IMR-90 (cell line): ENCODE data around the gene LMLN. TPM values are rescaled to one million over a fixed set of nuclear protein-coding genes. Genes with fewer than 3 reads are reported as not detected.

ENCODE experiments used
- ATAC-seq: fragments of 200-7000 bp; cut with Tn5 transposase; 2 replicates; pipeline ENCODE4 v1.9.1; 2020; ENCODE audit warnings: low read depth, mild to moderate bottlenecking, moderate library complexity
- BruUV-seq: library from RNA; stranded (reverse); fragments of 400-500 nt; replicated peaks from 2 replicates; lab custom pipeline; 2021; lab: Mats Ljungman, UMichigan
- CTCF ChIA-PET: fragments of 300-600 bp; formaldehyde crosslinking; extraction: SDS; loops from one replicate; lab custom pipeline; 2021; ENCODE audit warnings: antibody characterized with exemption; lab: Yijun Ruan, JAX
- POLR2A ChIA-PET: fragments of 300-600 bp; sonication (Branson Sonifier 250); formaldehyde crosslinking; loops from one replicate; lab custom pipeline; 2022; ENCODE audit warnings: antibody characterized with exemption; ENCODE audit not compliant: unreplicated experiment; lab: Charles Lee
- DNase-seq: peaks from one replicate; pipeline ENCODE4 v3.0.0; 2013
- H2AFZ ChIP-seq: replicated peaks from 2 replicates; pipeline ENCODE3; 2013; ENCODE audit warnings: low read length, mild to moderate bottlenecking; ENCODE audit not compliant: poor library complexity
- H2AK5ac ChIP-seq: 2 replicates; pipeline ENCODE4 v1.6.1; 2013; ENCODE audit warnings: low read depth, low read length, inconsistent platforms
- H2AK9ac ChIP-seq: replicated peaks from 2 replicates; pipeline ENCODE3; 2013; ENCODE audit warnings: mild to moderate bottlenecking, low read depth, low read length, moderate library complexity; ENCODE audit not compliant: poor library complexity
- H2BK120ac ChIP-seq: 2 replicates; pipeline ENCODE4 v1.6.1; 2013; ENCODE audit warnings: low read depth, low read length, inconsistent platforms
- H2BK15ac ChIP-seq: 3 replicates; pipeline ENCODE4 v1.6.1; 2013; ENCODE audit warnings: low read depth, low read length, inconsistent platforms
- H2BK20ac ChIP-seq: 2 replicates; pipeline ENCODE4 v1.6.1; 2013; ENCODE audit warnings: low read depth, mild to moderate bottlenecking, inconsistent platforms, low read length, moderate library complexity
- H2BK5ac ChIP-seq: 2 replicates; pipeline ENCODE4 v1.6.1; 2013; ENCODE audit warnings: mild to moderate bottlenecking, low read depth, low read length, inconsistent platforms; ENCODE audit not compliant: poor library complexity, severe bottlenecking
- H3K14ac ChIP-seq: replicated peaks from 2 replicates; pipeline ENCODE4 v1.6.1; 2013; ENCODE audit warnings: low read depth, low read length, inconsistent platforms
- H3K18ac ChIP-seq: 2 replicates; pipeline ENCODE4 v1.6.1; 2013; ENCODE audit warnings: low read depth, low read length, control low read depth
- H3K23ac ChIP-seq: 2 replicates; pipeline ENCODE4 v1.6.1; 2013; ENCODE audit warnings: low read depth, low read length, inconsistent platforms
- H3K27ac ChIP-seq: 2 replicates; pipeline ENCODE4 v1.5.1; 2013; ENCODE audit warnings: mild to moderate bottlenecking, control low read depth, low read length; ENCODE audit not compliant: insufficient read depth
- H3K27me3 ChIP-seq: 2 replicates; pipeline ENCODE4 v1.6.1; 2013; ENCODE audit warnings: low read length; ENCODE audit not compliant: control insufficient read depth, insufficient read depth
- H3K36me3 ChIP-seq: 2 replicates; pipeline ENCODE4 v1.6.1; 2013; ENCODE audit warnings: low read length, mixed read lengths; ENCODE audit not compliant: control insufficient read depth, insufficient read depth
- H3K4ac ChIP-seq: 2 replicates; pipeline ENCODE4 v1.6.1; 2013; ENCODE audit warnings: low read depth, low read length, inconsistent platforms
- H3K4me1 ChIP-seq: 2 replicates; pipeline ENCODE4 v1.6.1; 2013; ENCODE audit warnings: low read length, mixed read lengths; ENCODE audit not compliant: control insufficient read depth, insufficient read depth
- H3K4me2 ChIP-seq: 2 replicates; pipeline ENCODE4 v1.6.1; 2013; ENCODE audit warnings: low read depth, mild to moderate bottlenecking, control low read depth, low read length, moderate library complexity
- H3K4me3 ChIP-seq: 2 replicates; pipeline ENCODE4 v1.5.1; 2013; ENCODE audit warnings: low read depth, mild to moderate bottlenecking, control low read depth, low read length, moderate library complexity; ENCODE audit not compliant: insufficient read depth
- H3K56ac ChIP-seq: 2 replicates; pipeline ENCODE4 v1.6.1; 2013; ENCODE audit warnings: low read length, inconsistent platforms; ENCODE audit not compliant: insufficient read depth; ENCODE audit errors: extremely low read depth
- H3K79me1 ChIP-seq, 2 experiments: 2 replicates each; pipeline ENCODE4 v1.6.1; 2013; ENCODE audit warnings: low read length in 2 of 2, inconsistent platforms in 1 of 2, low read depth in 1 of 2
- H3K9ac ChIP-seq: 2 replicates; pipeline ENCODE4 v1.6.1; 2013; ENCODE audit warnings: low read depth, low read length, control low read depth
- H3K9me1 ChIP-seq: 2 replicates; pipeline ENCODE4 v1.6.1; 2013; ENCODE audit warnings: low read length, inconsistent platforms; ENCODE audit not compliant: insufficient read depth
- H3K9me3 ChIP-seq: 2 replicates; pipeline ENCODE4 v1.6.1; 2013; ENCODE audit warnings: low read length; ENCODE audit not compliant: control insufficient read depth, insufficient read depth
- H4K20me1 ChIP-seq: 2 replicates; pipeline ENCODE4 v1.6.1; 2013; ENCODE audit warnings: low read length, inconsistent platforms; ENCODE audit not compliant: insufficient read depth
- H4K5ac ChIP-seq: 2 replicates; pipeline ENCODE4 v1.6.1; 2013; ENCODE audit warnings: mild to moderate bottlenecking, low read depth, low read length, control low read depth
- H4K8ac ChIP-seq, 2 experiments: 2 replicates each; pipeline ENCODE4 v1.6.1; 2013; ENCODE audit warnings: low read depth in 2 of 2, low read length in 2 of 2, control low read depth in 1 of 2, inconsistent platforms in 1 of 2
- H4K91ac ChIP-seq: 2 replicates; pipeline ENCODE4 v1.6.1; 2013; ENCODE audit warnings: low read depth, low read length, inconsistent platforms; ENCODE audit not compliant: insufficient read depth
- BHLHE40 ChIP-seq: fragments of 150-350 bp; IDR thresholded peaks from 2 replicates; pipeline ENCODE4 v1.6.1; 2016; ENCODE audit warnings: mild to moderate bottlenecking, low read depth, low read length
- FOS ChIP-seq: fragments of 150-350 bp; IDR thresholded peaks from 2 replicates; pipeline ENCODE4 v1.6.1; 2016; ENCODE audit warnings: low read depth, low read length
- MAFK ChIP-seq: IDR thresholded peaks from 2 replicates; pipeline ENCODE4 v1.6.1; 2012; ENCODE audit warnings: low read depth, low read length, improper control_type of control experiment
- MXI1 ChIP-seq: IDR thresholded peaks from 2 replicates; pipeline ENCODE4 v1.6.1; 2012; ENCODE audit warnings: low read depth, mild to moderate bottlenecking, low read length, moderate library complexity, borderline replicate concordance
- POLR2A ChIP-seq: IDR thresholded peaks from 2 replicates; pipeline ENCODE4 v1.6.1; 2012; ENCODE audit warnings: mild to moderate bottlenecking, low read depth, low read length
- RCOR1 ChIP-seq: IDR thresholded peaks from 2 replicates; pipeline ENCODE4 v1.6.1; 2012; ENCODE audit warnings: mild to moderate bottlenecking, low read length, improper control_type of control experiment; ENCODE audit not compliant: insufficient replicate concordance
- RFX5 ChIP-seq: IDR thresholded peaks from 2 replicates; pipeline ENCODE4 v1.8.0; 2012; ENCODE audit warnings: low read depth, mild to moderate bottlenecking, low read length, moderate library complexity
- SMC3 ChIP-seq: fragments of 150-350 bp; IDR thresholded peaks from 2 replicates; pipeline ENCODE4 v1.6.1; 2016; ENCODE audit warnings: low read depth, mild to moderate bottlenecking, antibody characterized with exemption, low read length, moderate library complexity
- WGBS, 2 experiments: methylation state at CpG; one replicate each; pipeline versions ENCODE4 v1.1.5 to v1.1.7; 2013; ENCODE audit warnings: missing lambda C conversion rate in 2 of 2; ENCODE audit not compliant: insufficient read length in 1 of 2; ENCODE audit errors: extremely low coverage in 2 of 2; 5-methylcytosine and 5-hydroxymethylcytosine counted together
- dilution Hi-C: fragments of 300-500 bp; cut with HindIII; formaldehyde crosslinking; loops from one replicate; pipeline ENCODE4 v1.14.3; 2018; ENCODE audit warnings: low sequenced_read_pairs; ENCODE audit not compliant: unreplicated experiment
- in situ Hi-C: fragments of 300-500 bp; cut with MboI; formaldehyde crosslinking; loops from 3 replicates; pipeline ENCODE4 v1.14.3; 2019; ENCODE audit warnings: low sequenced_read_pairs, inconsistent platforms, mixed read lengths
- intact Hi-C: fragments of 100-400 bp; cut with micrococcal nuclease; formaldehyde crosslinking; loops from 2 replicates; pipeline ENCODE4 v1.10.0; 2022
- polyA plus RNA-seq, 3 experiments: library from polyadenylated mRNA; depleted of rRNA; stranded (reverse); fragments of >200 nt; gene quantifications; 2 replicates each; pipeline ENCODE4 v1.2.3, GENCODE V29; 2012; ENCODE audit warnings: low replicate concordance in 1 of 3
- total RNA-seq: library from RNA; depleted of rRNA; stranded (reverse); fragments of >200 nt; gene quantifications from 2 replicates; pipeline ENCODE4 v1.2.3, GENCODE V29; 2012

The LMLN gene
- total and polyA plus RNA-seq, 2 of the 4 experiments (the other 2 are of a cell fraction): 3.3 to 3.9 TPM

- no peak for ATAC-seq
- WGBS, 2 experiments: 89% methylated on average over 5 of the region's 9 CpGs; no CpG with 5 or more reads in 1 of the 2 experiments
- BruUV-seq: no TSS peak
These were observed 83.1 kb downstream of the LMLN start for GRCh38 chr3:198043119-198043518.

More at GRCh38 chr3:198043119-198043518, 83.1 kb downstream of the LMLN start:
- Histone ChIP-seq H2BK120ac (no peak overlapping the region), H2AK5ac (no peak overlapping the region), H4K8ac (no peak overlapping the region), H2AFZ (no peak overlapping the region), H3K27ac (no peak overlapping the region), H3K27me3 (peaks cover 2% of the 10 kb centered on the region; the same call in 1 of the 2 replicates), H3K9me3 (no peaks in the 10 kb centered on the region), H2BK15ac (no peak overlapping the region), H3K14ac (no peak overlapping the region), H3K9ac (no peak overlapping the region), H3K18ac (no peak overlapping the region), H3K4me2 (no peak overlapping the region), H3K4ac (no peak overlapping the region), H2BK20ac (no peak overlapping the region), H3K9me1 (no peaks in the 10 kb centered on the region), H3K36me3 (peaks cover 4% of the 10 kb centered on the region; the same call in 1 of the 2 replicates), H3K23ac (no peak overlapping the region), H3K56ac (no peak overlapping the region), H3K4me1 (no peaks in the 10 kb centered on the region), H3K79me1 (no peaks in the 10 kb centered on the region), H4K91ac (no peak overlapping the region), H2BK5ac (no peak overlapping the region), H2AK9ac (no peak overlapping the region), H3K4me3 (no peak overlapping the region), H4K20me1 (no peaks in the 10 kb centered on the region), H4K5ac (no peak overlapping the region)
- intact Hi-C loops (no loop called here), dilution Hi-C loops (no loop called here), in situ Hi-C loops (no loop called here)
- POLR2A ChIA-PET: no interaction called here
- CTCF ChIA-PET: no interaction called here
- TF ChIP-seq POLR2A (no peak), RCOR1 (no peak), MAFK (no peak), BHLHE40 (no peak), SMC3 (no peak), FOS (no peak), MXI1 (no peak), RFX5 (no peak)
- DNase-seq: no peak
